Measurements from ENCODE around the gene MICOS13.
A peak's percentile ranks its signal among the peaks of the same experiment; 100 is the strongest.

GRCh38 chr19:5632241-5632612 is 48.1 kb downstream of the MICOS13 start:
- TF ChIP-seq ATF3 (IDR thresholded peaks at IDR 0.05; ENCODE audit: borderline replicate concordance, extremely low read depth, low read depth, low read length) (no peak), TCF12 (IDR thresholded peaks at IDR 0.05; ENCODE audit: low read depth, low read length) (no peak), CTCF (IDR thresholded peaks at IDR 0.05 in 2 of 3, conservative IDR thresholded peaks at IDR 0.05 in 1 of 3; ENCODE audit: control insufficient read depth in 2 of 3, extremely low read depth in 1 of 3, insufficient read depth in 1 of 3, low read depth in 3 of 3, low read length in 3 of 3) (no peak), ASH2L (IDR thresholded peaks at IDR 0.05; ENCODE audit: borderline replicate concordance, low read depth) (no peak), ATF2 (IDR thresholded peaks at IDR 0.05; ENCODE audit: low read length) (no peak), ESRRA (IDR thresholded peaks at IDR 0.05; ENCODE audit: low read length) (no peak), POLR2AphosphoS5 (IDR thresholded peaks at IDR 0.05; ENCODE audit: low read length) (0 out of 2 replicates have a peak, but pooled peaks have one; percentile 41), IRF5 (IDR thresholded peaks at IDR 0.05; ENCODE audit: borderline replicate concordance) (no peak), POLR2A (IDR thresholded peaks at IDR 0.05; ENCODE audit: low read depth, low read length) (no peak)

All from GM12878 (cell line).